GM19328 (cell line): ENCODE results near the gene KATNAL1.
"Not testable (repeated sequence)": the region's sequence is repeated elsewhere in the genome, so short reads cannot be mapped to it uniquely, and the experiment has no call there.

Experiments
- ATAC-seq: cut with Tn5 transposase; IDR thresholded peaks from one replicate; pipeline ENCODE4 v1.9.1; 2021; ENCODE audit warnings: mild to moderate bottlenecking, moderate library complexity; ENCODE audit not compliant: unreplicated experiment

KATNAL1 gene

DNA sequence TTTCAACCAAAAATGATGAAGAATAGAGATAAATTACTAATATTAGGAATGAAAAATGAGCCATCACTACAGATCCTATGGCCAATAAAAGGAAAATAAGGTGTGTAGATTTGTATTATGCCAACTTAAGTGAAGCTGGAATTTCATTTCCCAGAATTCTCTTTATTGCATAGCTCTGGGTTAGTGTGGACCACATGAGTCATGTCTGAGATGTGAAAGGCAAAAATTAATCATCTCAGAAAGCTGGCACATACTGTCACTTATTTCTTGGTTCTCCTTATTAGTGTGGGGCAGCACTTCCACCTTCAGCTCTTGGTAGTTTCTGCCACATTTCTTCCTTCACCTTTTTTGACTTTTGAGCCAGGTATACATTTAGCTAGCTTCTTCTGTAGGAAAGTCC, 82.6 kb downstream of the KATNAL1 start:
- ATAC-seq, result no peak

DNA sequence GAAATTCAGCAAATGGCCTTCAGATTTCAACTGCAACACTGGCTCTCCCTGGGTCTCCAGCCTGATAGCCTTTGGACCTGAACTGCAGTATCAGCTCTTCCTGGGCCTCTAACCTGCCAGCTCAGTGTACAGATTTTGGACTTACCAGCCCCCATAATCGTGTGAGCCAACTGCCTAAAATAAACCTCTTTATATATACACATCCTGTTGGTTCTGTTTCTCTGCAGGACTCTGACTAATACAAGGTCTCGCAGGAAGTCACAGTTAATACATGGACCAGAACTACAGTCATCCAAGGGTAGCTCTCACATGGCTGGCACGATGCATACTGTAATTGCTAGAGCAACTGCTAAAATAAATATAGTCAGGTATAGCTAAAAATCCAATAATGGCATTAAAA, 85.1 kb downstream of the KATNAL1 start:
- no peak for ATAC-seq

DNA sequence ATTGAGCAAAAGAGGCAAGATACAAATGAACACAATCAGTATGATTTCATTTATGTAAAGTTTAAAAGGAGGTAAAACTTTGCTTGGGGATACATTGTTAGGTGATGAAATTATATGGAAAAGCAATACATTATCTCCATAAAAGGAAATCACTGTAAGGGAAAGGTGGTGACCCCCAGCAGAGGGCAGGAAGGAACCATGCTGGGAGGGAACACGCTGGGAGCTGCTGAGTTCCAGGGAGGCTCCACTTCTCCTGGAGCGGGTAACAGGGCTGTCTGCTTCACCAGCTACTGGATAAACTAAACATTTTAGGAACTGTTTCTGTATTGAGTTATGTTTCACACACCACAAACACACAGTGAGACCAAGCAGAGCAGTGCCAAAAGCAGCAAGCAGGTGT, 91.2 kb downstream of the KATNAL1 start:
- ATAC-seq, result no peak

DNA sequence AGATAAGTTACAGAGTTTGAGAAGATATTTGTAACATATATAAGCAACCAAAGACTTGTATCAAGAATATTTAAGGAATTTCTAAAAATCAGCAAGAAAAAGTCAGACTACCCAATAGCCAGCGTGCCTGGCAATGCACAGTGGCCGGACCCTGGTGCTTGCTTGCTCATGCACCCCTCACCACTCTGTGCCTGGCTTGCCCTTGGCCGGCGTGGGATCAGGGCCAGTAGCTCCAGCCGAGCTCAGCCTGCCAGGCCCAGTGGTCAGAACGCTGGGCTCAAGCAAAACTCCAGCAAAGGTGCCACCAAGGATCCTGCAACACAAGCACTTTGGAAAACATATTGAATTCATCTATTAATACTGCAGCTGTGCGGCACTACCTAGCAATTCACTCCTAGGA, 95.1 kb downstream of the KATNAL1 start:
- no peak for ATAC-seq

DNA sequence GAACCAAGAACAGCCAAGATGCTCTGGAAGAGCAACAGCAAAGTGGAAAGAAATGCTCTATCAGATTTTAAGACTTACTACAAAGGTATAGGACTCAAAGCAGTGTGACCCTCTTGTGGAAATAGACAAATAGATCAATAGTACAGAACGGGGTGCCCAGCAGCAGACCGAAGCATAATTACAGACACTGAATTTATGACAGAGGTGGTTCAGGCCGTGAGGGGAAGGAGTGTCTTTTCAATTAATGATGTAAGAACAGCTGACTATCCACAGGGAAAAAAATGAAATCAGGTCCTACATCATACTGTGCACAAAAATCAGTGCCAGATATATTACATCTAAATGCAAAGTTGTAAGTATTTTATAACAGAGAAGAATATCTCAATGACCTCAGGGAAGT, 95.6 kb downstream of the KATNAL1 start:
- ATAC-seq, result no peak

DNA sequence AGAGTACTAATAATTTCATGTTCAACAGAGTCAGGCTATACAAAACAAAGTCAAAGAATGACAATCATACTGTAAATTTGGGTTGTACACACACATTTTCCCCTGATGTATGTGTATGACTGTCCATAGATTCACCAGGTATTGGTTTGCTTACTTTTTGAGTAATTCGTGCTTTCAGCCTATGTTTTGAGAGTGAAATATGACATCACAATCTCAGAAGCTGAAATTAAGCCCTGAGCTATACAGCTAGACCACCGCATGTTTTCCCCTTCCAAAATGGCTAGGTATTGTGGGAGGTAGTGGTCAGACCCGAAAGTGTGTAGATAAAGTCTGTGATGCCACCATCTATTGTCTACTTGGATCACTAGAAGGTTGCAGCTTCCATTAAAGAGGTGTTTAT, 102.8 kb downstream of the KATNAL1 start:
- no peak for ATAC-seq

DNA sequence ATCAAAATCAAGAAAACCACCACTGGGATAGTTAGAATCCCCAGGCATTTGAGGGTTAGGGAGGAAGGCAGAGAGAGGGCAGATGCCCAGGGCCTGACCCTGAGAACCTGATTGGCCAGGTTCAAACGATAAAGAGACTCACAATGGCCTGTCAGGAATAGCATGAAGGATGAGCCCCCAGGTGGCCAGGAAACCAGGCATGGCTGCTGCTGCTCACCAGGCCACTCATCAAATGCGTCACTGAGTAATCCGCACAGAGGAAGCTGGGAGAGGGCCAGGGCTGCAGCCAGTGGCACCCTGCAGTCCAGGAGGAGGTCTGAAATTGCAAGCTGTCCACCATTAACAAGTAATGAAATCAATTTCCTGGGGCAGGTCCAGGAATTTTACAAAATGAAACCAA, 111.3 kb downstream of the KATNAL1 start:
- ATAC-seq, result no peak

DNA sequence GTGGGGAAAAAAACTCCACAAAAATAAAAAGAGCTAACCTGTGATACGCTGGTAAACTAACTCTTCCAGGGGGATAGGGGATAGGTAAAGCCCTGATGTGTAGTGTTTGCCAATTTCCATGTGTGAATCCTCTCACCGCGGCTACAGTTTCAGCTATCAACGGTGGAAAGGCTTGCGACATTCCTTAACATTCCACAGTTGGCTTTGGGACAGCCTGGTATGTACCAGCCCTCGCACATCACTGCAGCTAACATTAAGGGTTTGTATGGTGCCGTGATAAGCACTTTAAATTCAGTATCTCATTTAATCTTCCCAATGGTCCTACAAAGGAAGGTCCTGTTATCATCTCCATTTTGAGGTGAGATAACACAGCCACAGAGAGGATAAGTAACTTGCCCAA, 112.4 kb downstream of the KATNAL1 start:
- ATAC-seq, result no peak

DNA sequence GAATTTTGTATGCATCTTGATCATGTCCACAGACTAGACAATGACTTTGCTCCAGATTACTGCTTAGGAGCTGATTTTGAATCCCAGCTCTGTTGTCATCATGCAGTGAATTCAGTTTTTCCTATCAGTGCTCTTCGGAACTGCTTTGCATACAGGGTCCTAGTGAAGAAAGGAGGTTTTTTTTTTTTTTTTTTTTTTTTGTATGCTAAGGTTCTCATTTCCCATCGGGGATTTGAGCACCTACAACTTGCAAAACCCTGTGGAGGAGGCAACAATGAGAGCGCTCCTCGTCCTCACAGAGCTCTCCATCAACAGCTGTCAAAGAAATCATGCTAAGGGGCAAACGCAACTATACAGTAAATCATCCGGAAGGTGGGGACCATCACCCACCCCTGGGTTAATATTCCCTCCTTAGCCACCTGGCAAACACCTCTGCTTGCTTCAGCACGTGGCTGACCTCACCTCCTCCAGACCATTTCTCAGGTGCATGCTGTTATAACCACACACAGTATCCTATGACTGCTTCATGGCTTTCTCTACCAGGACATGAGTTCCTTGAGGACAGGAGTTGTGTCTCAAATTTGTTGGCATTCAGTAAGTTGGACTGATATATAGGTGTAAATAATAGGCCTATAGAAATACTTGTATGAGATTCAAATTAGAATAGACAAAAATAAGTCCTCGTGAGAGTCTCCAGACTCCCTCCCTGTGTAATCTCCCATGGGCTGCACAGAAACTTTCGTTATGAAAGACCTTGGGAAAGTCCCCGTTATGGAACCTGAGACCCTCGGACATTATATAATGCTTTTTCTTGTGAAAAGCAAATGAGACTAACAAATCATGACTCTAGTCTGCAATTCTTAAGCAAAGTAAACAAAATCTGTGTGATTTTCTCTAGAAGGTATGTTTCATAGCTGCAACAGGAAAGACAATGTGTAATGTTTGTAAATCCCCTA, 113.8 kb downstream of the KATNAL1 start:
- no peak for ATAC-seq

DNA sequence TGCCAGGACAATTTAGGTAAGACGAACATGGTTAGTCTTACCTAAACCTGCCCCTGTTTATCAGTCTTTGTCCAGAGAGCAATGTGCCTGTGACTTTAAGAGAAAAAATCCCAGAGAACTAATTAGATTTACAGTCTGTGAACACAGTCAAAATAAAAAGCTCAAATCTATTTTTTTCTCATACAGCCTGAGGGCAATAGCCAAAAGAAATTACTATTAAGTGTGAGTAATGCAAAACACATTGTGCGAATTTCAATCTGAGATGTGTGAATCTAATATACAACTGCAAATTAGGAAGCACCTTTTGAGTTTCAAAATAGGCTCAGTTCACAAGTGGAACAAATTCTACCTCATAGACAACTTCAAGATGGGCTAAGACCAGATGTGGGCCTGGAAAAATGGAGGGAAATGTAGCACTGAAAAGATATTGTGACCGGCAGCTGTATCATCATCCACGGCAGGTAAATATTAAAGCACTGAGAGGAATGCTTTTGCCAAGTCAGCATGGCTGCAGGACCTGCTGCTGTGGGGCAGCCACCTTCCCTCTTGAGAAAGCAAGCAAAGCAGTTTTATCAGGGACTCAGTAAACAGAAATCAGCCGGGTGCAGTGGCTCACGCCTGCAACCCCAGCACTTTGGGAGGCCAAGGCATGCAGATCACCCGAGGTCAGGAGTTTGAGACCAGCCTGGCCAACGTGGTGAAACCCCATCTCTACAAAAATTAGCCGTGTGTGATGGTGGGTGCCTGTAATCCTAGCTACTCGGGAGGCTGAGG, 114.8 kb downstream of the KATNAL1 start:
- no peak for ATAC-seq

DNA sequence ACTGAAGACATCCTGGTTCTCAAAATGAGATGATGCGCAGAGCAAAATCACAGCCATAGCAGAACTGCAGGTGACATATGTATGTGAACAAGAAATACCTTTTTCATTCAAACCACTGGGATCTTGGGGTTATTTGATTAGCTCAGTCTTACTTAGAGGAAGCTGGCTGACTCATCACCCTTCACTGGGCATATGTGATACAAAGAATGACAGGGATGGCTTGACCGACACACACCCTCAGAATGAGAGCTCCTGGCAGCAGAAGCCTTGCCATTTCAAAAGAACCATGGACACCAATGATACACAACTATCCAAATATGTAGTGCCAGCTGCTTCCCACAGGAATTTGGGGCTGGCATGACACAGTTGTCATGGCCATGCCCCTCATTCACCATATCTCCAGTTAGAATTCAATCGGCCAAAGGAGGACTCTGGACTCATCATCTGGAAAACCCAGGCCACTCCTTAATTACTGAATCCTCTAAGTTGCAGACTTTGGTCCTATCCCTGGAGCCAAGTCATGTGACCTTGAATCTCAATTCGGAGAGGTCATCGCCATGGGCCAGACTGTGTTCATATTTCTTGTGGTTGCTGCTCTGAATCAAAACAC, 115.8 kb downstream of the KATNAL1 start:
- no peak for ATAC-seq

DNA sequence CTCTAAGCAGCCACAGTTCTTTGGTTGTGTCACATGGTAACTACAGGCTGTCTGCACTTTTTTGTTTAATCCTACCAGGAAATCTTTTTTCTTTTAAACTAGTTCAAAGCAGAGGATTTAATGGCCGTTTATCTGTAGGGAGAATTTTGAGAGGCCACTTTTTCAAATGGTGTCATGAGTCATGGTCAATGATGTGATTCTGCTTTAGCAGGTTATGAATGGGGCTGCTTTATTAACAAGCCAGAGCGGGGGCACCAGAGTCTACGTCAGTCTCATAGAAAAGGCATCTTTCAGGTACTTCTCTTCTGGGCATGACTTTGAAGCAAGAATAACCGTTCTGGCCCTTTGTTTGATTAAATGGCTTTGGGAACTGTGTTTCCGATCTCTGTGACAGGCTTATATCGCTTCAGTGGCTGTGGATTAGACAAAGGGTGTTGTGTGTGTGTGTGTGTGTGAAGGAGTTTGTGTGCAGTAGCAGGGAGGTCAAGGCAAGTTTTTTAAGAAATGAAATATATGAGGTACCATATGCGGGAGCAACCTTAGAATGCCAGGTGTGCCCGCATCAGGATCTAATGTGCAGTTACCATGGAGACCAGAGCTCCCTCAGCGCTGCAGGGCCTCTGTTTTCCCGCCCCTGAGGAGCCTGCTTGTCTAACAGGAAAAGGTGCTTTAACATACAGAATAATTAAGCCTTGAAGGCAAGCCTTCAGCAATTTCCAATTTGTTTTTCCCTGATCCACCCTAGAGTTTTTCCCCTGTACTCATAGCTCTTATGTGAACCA, 120.5 kb downstream of the KATNAL1 start:
- no peak for ATAC-seq

DNA sequence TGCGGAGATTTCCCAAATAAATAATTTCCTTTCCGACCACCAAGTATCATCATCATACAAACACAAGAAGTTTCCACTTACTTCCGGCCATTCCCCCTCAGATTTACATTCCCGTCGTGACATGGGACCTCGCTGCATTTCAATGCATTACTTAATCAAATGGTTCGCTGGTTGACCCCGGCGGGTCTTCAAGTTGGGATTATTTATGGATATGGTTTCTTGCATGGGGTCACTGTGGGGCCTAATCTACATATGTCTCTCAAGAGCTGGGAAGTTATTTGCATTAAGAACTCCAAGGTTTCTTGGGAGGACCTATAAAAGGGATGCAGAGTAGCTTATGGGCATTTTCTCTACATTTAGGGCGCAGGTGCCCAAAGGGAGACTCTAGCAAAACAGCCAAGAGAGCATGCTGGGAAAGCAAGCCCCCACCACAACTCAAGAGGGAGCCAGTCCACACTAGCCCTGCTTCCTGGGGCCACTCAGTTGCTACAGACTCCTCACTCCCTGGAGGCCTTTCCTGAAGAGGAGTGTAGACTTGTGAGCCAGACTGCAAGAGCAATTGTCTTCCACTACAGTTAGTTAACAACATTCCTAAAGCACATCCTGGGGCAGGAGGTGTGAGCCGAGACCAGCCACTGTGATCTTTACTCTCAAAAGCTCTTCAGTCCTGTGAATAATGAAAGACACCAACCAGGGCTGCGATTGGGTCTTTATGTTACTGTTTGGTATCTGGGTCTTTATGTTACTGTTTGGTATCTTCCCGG, 125.3 kb downstream of the KATNAL1 start:
- no peak for ATAC-seq

DNA sequence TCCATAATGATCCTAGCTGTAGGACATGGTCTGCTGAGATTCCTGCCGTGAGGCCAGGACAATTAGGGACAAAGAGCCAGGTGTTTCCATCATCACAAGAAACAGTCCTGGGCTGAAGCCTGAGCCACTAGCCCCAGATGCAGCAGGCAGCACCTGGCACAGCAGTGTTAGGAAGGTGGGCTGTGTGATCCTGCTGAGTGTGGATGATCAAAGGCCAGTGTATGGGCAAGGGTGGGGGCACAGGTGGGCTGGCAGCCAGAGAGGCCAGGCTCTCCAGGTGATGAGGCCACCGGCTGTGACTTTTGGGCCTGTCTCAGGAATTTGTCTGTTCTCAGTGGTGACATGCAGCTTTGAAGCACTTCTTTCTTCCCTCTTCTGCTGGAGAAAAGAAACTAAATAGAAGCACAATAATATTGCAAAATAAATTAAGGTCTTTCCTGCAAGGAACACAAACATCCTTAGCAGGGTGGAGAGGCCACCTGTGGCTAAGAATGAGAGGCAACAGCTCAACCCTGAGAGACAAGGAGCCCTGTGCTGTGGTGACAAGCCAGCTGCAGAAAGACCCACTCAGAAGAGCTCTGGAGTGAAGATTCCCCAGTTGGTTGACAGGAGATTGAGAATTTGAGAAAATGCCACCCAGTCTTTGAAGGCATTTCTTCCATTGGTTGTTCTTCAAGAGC, 127.6 kb downstream of the KATNAL1 start:
- no peak for ATAC-seq

DNA sequence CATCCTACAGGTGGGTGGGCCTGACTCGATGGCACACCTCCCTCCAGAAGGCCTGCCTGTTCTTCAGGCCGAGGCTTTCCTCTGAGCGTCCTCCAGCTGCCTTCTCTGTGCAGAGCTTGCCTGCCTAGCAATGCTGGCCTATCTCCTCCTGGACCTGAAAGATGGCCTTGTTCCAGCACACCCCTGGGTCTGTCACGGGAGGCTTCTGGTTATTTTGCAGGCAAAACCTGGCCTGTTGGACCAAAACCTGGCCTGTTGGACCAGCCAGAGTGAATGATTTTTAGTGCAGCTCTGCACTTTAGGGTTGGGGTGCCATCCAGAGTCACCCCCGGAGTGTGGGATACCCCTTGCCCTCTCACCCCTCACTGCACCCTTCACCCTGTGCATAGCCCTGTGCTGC, 128.4 kb downstream of the KATNAL1 start:
- ATAC-seq, result no peak

DNA sequence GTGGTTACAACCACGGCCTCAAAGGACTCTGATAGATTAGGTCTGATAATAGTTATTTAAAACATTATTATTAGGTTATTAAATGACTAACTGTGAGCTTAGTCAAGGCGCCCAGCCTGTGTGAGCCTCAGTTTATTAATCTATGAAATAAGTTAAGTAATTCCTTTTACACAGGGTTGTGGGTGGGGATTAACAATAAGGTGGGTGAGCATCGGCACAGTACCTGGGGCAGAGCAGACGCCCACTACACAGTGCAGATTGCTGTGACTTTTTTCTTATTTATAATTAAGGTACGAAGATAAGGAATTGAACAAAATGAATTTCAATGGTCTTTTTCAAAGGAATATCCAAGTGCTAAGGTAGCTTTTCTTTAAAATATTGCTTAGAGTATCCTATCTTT, 132.2 kb downstream of the KATNAL1 start:
- ATAC-seq, result no peak

DNA sequence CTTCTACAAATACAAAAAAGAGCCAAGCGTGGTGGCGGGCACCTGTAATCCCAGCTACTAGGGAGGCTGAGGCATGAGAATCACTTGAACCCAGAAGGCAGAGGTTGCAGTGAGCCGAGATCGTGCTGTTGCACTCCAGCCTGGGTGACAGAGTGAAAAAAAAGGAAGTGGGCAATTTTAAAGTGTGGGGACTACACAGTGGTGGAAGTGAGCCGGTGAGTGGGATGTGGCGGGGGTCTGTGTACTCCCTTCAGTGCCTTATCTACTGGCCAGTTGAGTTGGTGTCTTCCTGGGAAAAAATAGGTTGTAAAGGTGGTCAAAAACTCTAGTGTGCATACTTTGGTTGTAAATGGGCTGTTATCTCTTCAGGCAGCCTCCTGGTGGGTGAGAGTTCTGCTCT, 133.1 kb downstream of the KATNAL1 start:
- ATAC-seq, result not testable (repeated sequence)

DNA sequence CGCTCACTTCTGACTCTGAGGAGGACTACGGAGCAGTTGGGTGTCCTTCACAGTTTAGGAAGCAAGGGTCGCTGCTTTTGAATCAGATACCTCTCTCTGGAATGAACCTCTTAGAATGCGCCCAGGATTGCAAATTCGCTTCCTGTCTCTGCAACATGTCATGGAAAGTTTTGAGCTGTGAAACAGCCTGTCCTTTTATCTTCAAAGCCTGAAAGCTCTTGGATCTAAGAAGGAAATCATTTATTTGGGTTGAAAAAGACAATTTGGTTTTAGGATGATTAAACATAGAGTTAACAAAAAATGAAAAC, 134.1 kb downstream of the KATNAL1 start:
- ATAC-seq, result no peak

DNA sequence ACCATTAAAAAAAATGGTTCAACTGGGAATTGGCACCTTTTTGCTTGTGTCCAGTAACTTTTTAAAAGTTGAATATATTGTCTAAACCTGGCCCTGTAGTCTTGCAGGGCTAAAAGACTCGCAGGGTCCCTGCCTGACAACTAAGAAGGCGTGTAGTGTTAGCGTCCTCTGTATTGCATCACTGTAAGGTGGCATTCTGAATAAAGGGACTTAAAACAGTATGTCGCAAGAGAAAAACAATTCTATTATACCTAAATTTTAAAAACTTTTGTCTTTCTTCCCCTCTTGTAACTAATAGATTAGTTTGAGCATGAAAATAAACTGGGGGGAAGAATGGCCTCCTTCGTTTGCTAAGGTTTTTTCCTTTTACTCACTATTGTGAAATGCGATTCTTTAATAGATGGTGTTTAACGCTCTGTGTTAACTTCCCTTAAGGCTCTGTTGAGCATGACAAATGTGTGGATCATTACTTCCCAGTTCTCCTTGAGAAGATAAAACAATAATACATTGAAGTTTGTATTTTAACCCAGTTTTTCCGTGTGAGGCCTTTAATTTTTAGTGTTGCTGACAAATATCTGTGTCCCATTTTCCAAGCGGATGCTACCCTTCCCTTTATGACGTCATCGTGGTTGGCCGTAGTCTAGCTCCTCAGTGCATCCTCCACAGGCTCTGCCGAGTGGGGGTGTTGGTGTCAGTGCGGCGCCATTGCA, 134.6 kb downstream of the KATNAL1 start:
- no peak for ATAC-seq
